ENCODE results near the gene ZNF543.

GRCh38 chr19:57324992-57325391 is 4.7 kb downstream of the ZNF543 start:
- TF ChIP-seq, protein P1, sequence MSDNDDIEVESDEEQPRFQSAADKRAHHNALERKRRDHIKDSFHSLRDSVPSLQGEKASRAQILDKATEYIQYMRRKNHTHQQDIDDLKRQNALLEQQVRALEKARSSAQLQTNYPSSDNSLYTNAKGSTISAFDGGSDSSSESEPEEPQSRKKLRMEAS (CRISPR knock-in tag; IDR thresholded peaks at IDR 0.05): no peak
- TF ChIP-seq NFYB (CRISPR knock-in tag; conservative IDR thresholded peaks at IDR 0.05; ENCODE audit: low read depth) (no peak), ATF1 (CRISPR knock-in tag; IDR thresholded peaks at IDR 0.05) (no peak), CTCF (IDR thresholded peaks at IDR 0.05) (no peak)

Measured in WTC11 (cell line).